DOHH2 (cell line): ENCODE measurements around the gene C5orf58.

Experiments used
- CTCF ChIP-seq: fragments of 200-600 bp; sonication (generic); IDR thresholded peaks from one replicate; pipeline ENCODE4 v1.5.1; 2014; ENCODE audit warnings: antibody characterized with exemption, mild to moderate bottlenecking, low read depth, low read length; ENCODE audit not compliant: poor library complexity, severe bottlenecking
- EZH2phosphoT487 ChIP-seq: fragments of 200-600 bp; sonication (generic); IDR thresholded peaks from 2 replicates; pipeline ENCODE4 v1.6.1; 2017; ENCODE audit warnings: borderline replicate concordance, mild to moderate bottlenecking, antibody characterized with exemption, low read length, moderate library complexity, mixed read lengths

GRCh38 chr5:170285181-170285580 lies 52.4 kb downstream of the C5orf58 start:
- TF ChIP-seq CTCF = no peak
- TF ChIP-seq EZH2phosphoT487 = no peak
